ENCODE results near the gene SPSB1.

DNA sequence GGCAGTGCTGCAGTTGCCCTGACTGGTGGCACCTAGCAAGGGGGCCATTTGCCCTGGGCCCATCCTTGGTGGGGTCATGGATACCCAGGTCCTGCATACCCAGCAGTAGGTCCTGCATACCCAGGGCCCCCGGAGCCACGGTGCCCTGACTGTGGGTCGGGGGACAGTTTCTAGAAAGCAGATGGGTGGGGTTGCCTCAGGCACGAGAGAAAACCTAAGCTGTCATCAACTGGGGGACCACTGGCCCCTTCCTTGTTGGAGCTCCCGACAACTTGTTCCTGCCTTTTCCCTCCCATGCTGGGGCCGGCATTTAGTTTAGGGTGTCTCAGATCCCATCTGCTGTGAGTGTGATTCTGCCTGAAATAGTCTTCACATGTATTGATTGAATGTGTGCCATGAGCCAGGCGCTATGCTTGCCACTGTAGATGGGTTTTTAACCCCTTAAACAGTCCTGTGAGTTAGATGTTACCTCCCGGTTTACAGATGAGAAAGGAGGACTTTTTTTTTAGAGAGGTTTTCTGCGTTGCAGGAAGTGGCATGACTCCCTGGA lies 15.6 kb downstream of the SPSB1 start:
- TF ChIP-seq, protein P1, sequence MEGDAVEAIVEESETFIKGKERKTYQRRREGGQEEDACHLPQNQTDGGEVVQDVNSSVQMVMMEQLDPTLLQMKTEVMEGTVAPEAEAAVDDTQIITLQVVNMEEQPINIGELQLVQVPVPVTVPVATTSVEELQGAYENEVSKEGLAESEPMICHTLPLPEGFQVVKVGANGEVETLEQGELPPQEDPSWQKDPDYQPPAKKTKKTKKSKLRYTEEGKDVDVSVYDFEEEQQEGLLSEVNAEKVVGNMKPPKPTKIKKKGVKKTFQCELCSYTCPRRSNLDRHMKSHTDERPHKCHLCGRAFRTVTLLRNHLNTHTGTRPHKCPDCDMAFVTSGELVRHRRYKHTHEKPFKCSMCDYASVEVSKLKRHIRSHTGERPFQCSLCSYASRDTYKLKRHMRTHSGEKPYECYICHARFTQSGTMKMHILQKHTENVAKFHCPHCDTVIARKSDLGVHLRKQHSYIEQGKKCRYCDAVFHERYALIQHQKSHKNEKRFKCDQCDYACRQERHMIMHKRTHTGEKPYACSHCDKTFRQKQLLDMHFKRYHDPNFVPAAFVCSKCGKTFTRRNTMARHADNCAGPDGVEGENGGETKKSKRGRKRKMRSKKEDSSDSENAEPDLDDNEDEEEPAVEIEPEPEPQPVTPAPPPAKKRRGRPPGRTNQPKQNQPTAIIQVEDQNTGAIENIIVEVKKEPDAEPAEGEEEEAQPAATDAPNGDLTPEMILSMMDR (IDR thresholded peaks at IDR 0.05): no peak
- no peak for TF ChIP-seq POLR2A (IDR thresholded peaks at IDR 0.05)

Measured in right lobe of liver (tissue), 4 donors.